Measurements from ENCODE around the gene NTN1.

The NTN1 gene

GRCh38 chr17:9169116-9169515 is 147.8 kb downstream of the NTN1 start:
- no peak for DNase-seq

- no peak for DNase-seq
These were observed 149.0 kb downstream of the NTN1 start for GRCh38 chr17:9170336-9170735.

- DNase-seq = no peak
These were observed 149.5 kb downstream of the NTN1 start for GRCh38 chr17:9170853-9171252.

GRCh38 chr17:9173386-9173983 is 152.2 kb downstream of the NTN1 start:
- DNase-seq = no peak

GRCh38 chr17:9174312-9174711 is 153.0 kb downstream of the NTN1 start:
- no peak for DNase-seq

GRCh38 chr17:9174779-9175574 is 153.7 kb downstream of the NTN1 start:
- no peak for DNase-seq

GRCh38 chr17:9175700-9176467 is 154.6 kb downstream of the NTN1 start:
- DNase-seq = no peak

- DNase-seq = no peak
These were observed 155.9 kb downstream of the NTN1 start for GRCh38 chr17:9177212-9177611.

GRCh38 chr17:9178319-9178718 is 157.0 kb downstream of the NTN1 start:
- DNase-seq = no peak

GRCh38 chr17:9179602-9180001 is 158.3 kb downstream of the NTN1 start:
- DNase-seq = no peak

- no peak for DNase-seq
These were observed 160.3 kb downstream of the NTN1 start for GRCh38 chr17:9181640-9182039.

GRCh38 chr17:9183306-9183705 is 162.0 kb downstream of the NTN1 start:
- DNase-seq = no peak

GRCh38 chr17:9185142-9185541 is 163.8 kb downstream of the NTN1 start:
- no peak for DNase-seq

GRCh38 chr17:9185688-9186284 is 164.5 kb downstream of the NTN1 start:
- DNase-seq = no peak

GRCh38 chr17:9187828-9188227 is 166.5 kb downstream of the NTN1 start:
- DNase-seq = no peak

- DNase-seq = no peak
These were observed 167.1 kb downstream of the NTN1 start for GRCh38 chr17:9188367-9188766.

GRCh38 chr17:9189870-9190269 is 168.6 kb downstream of the NTN1 start:
- no peak for DNase-seq

GRCh38 chr17:9192010-9192409 is 170.7 kb downstream of the NTN1 start:
- DNase-seq = no peak

GRCh38 chr17:9195411-9195810 is 174.1 kb downstream of the NTN1 start:
- no peak for DNase-seq

GRCh38 chr17:9195961-9196670 is 174.8 kb downstream of the NTN1 start:
- no peak for DNase-seq

- DNase-seq = no peak
These were observed 178.6 kb downstream of the NTN1 start for GRCh38 chr17:9199571-9200551.

Data from activated naive CD4-positive, alpha-beta T cell (primary cell).